Measurements from ENCODE around the gene PRKCA.

GRCh38 chr17:66466840-66467367 lies 164.5 kb downstream of the PRKCA start:
- peak; percentile 98 for TF ChIP-seq MAFK (IDR thresholded peaks at IDR 0.05; ENCODE audit: partially characterized antibody)
- TF ChIP-seq HMGXB4 (CRISPR knock-in tag; IDR thresholded peaks at IDR 0.05; ENCODE audit: borderline replicate concordance) = no peak
- no peak for TF ChIP-seq ZSCAN20 (CRISPR knock-in tag; IDR thresholded peaks at IDR 0.05)
- TF ChIP-seq CTCF (IDR thresholded peaks at IDR 0.05) = no peak
- peak; percentile 67 for TF ChIP-seq MYC (IDR thresholded peaks at IDR 0.05; ENCODE audit: borderline replicate concordance, low read length)
- TF ChIP-seq RFX5 (IDR thresholded peaks at IDR 0.05) = no peak
- TF ChIP-seq MAZ (IDR thresholded peaks at IDR 0.05; ENCODE audit: borderline replicate concordance, low read depth, low read length) = no peak
- peak in 1 of 2 experiments; percentile 81; a peak in 1 of 5 replicates for TF ChIP-seq EP300 (IDR thresholded peaks at IDR 0.05)
- TF ChIP-seq JUN (IDR thresholded peaks at IDR 0.05) = peak; percentile 82 to 83; a peak in 3 of 5 replicates
- no peak for TF ChIP-seq POLR2A (IDR thresholded peaks at IDR 0.05; ENCODE audit: low read length)
